A549 (cell line): ENCODE measurements around the gene MCFD2. TPM values are rescaled to one million over a fixed set of nuclear protein-coding genes. Genes with fewer than 3 reads are reported as not detected.

Experiments
- ATAC-seq, 2 experiments: fragments of 200-7000 bp in 1 of 2; fragments of >200 bp in 1 of 2; cut with Nextera tagmentation in 1 of 2; cut with Tn5 transposase in 1 of 2; 3 replicates each; pipeline versions ENCODE4 v1.8.0 to v1.9.1; 2018 to 2020; ENCODE audit warnings: mild to moderate bottlenecking in 1 of 2, moderate library complexity in 1 of 2
- CTCF ChIA-PET: fragments of 300-600 bp; sonication (Branson Sonifier 250); formaldehyde crosslinking; extraction: SDS; loops from one replicate; lab custom pipeline; 2021; ENCODE audit warnings: antibody characterized with exemption, inconsistent platforms; lab: Yijun Ruan, JAX
- POLR2A ChIA-PET: fragments of 350-600 bp; formaldehyde crosslinking; extraction: SDS; loops from one replicate; lab custom pipeline; 2021; ENCODE audit warnings: antibody characterized with exemption, inconsistent platforms; lab: Yijun Ruan, JAX
- DNase-seq, 2 experiments: peaks; one replicate each; pipeline versions ENCODE4 v3.0.0 to v3.0.0-alpha.2; 2011 to 2016; ENCODE audit warnings: low read depth in 1 of 2, low spot score in 1 of 2
- FAIRE-seq: peaks from 2 replicates; lab custom pipeline; 2011; peaks lifted over from hg19 to GRCh38; lab: Jason Lieb, UNC
- H3K27ac ChIP-seq, 2 experiments: fragments of >200 bp; sonication (Bioruptor Twin); formaldehyde crosslinking; 3 replicates each; pipeline ENCODE4 v1.5.1; 2016 to 2017
- H3K4me1 ChIP-seq: fragments of >200 bp; sonication (Bioruptor Twin); formaldehyde crosslinking; 3 replicates; pipeline ENCODE4 v1.6.1; 2016
- H3K4me2 ChIP-seq: fragments of >200 bp; sonication (Bioruptor Twin); formaldehyde crosslinking; 3 replicates; pipeline ENCODE4 v1.6.1; 2016
- H3K4me3 ChIP-seq: fragments of >200 bp; sonication (Bioruptor Twin); formaldehyde crosslinking; 3 replicates; pipeline ENCODE4 v1.5.1; 2016
- H3K9me3 ChIP-seq: fragments of >200 bp; sonication (Bioruptor Twin); formaldehyde crosslinking; 3 replicates; pipeline ENCODE4 v1.6.1; 2016
- BCL3 ChIP-seq: fragments of >200 bp; sonication (Bioruptor Twin); formaldehyde crosslinking; IDR thresholded peaks from 3 replicates; pipeline ENCODE4 v1.6.1; 2016
- CBX2 ChIP-seq: fragments of 200-600 bp; sonication (generic); IDR thresholded peaks from 2 replicates; pipeline ENCODE4 v1.6.1; 2016; ENCODE audit warnings: low read depth, mild to moderate bottlenecking, borderline replicate concordance
- CBX8 ChIP-seq: fragments of 200-600 bp; sonication (generic); IDR thresholded peaks from 2 replicates; pipeline ENCODE4 v1.6.1; 2016
- CEBPB ChIP-seq, 2 experiments: fragments of >200 bp in 1 of 2; sonication (Bioruptor Twin) in 1 of 2; formaldehyde crosslinking in 1 of 2; IDR thresholded peaks; 2 replicates each; pipeline ENCODE4 v1.6.1; 2012 to 2016
- CTCF ChIP-seq: fragments of >200 bp; sonication (Bioruptor Twin); formaldehyde crosslinking; IDR thresholded peaks from 3 replicates; pipeline ENCODE4 v1.5.1; 2016
- E2F6 ChIP-seq: IDR thresholded peaks from 2 replicates; pipeline ENCODE4 v1.6.1; 2012; ENCODE audit warnings: low read depth, borderline replicate concordance
- EHF ChIP-seq: fragments of 250-450 bp; sonication (Bioruptor Pico); IDR thresholded peaks from 2 replicates; pipeline ENCODE4 v1.5.0; 2020; ENCODE audit warnings: mild to moderate bottlenecking
- EP300 ChIP-seq, 2 experiments: fragments of >200 bp; sonication (Bioruptor Twin); formaldehyde crosslinking; IDR thresholded peaks; 2 replicates in 1 of 2; 3 replicates in 1 of 2; pipeline ENCODE4 v1.6.1; 2016 to 2017
- FOSL2 ChIP-seq, 2 experiments: fragments of 450-650 bp in 1 of 2; fragments of >200 bp in 1 of 2; sonication (Bioruptor Twin) in 1 of 2; formaldehyde crosslinking; IDR thresholded peaks; 2 replicates each; pipeline versions ENCODE4 v1.5.0 to v1.6.1; 2016 to 2020; ENCODE audit warnings: mild to moderate bottlenecking in 1 of 2, moderate library complexity in 1 of 2
- FOXS1 ChIP-seq: fragments of 250-450 bp; sonication (Bioruptor Pico); IDR thresholded peaks from 2 replicates; pipeline ENCODE4 v1.5.0; 2020; ENCODE audit warnings: mild to moderate bottlenecking, moderate library complexity
- GATA3 ChIP-seq: IDR thresholded peaks from 2 replicates; pipeline ENCODE4 v1.6.1; 2012; ENCODE audit warnings: borderline replicate concordance
- HEYL ChIP-seq: fragments of 250-450 bp; sonication (Bioruptor Pico); IDR thresholded peaks from 2 replicates; pipeline ENCODE4 v1.8.0; 2021; ENCODE audit warnings: mild to moderate bottlenecking, moderate library complexity
- HMGXB4 ChIP-seq: fragments of 250-450 bp; sonication (Bioruptor Pico); IDR thresholded peaks from 2 replicates; pipeline ENCODE4 v1.5.0; 2021; ENCODE audit warnings: mild to moderate bottlenecking, moderate library complexity, borderline replicate concordance
- HOXA7 ChIP-seq: fragments of 250-450 bp; sonication (Bioruptor Pico); IDR thresholded peaks from 2 replicates; pipeline ENCODE4 v1.5.0; 2020; ENCODE audit warnings: mild to moderate bottlenecking, moderate library complexity
- HOXB13 ChIP-seq: fragments of 250-450 bp; sonication (Bioruptor Pico); IDR thresholded peaks from 2 replicates; pipeline ENCODE4 v1.5.0; 2020; ENCODE audit warnings: low read depth, mild to moderate bottlenecking, moderate library complexity
- HOXB5 ChIP-seq: fragments of 250-450 bp; sonication (Bioruptor Pico); IDR thresholded peaks from 2 replicates; pipeline ENCODE4 v1.5.0; 2020; ENCODE audit warnings: mild to moderate bottlenecking, moderate library complexity
- JUN ChIP-seq, 2 experiments: fragments of >200 bp; sonication (Bioruptor Twin); formaldehyde crosslinking; IDR thresholded peaks; 2 replicates in 1 of 2; 3 replicates in 1 of 2; pipeline ENCODE4 v1.6.1; 2016 to 2017
- JUNB ChIP-seq: fragments of >200 bp; sonication (Bioruptor Twin); formaldehyde crosslinking; IDR thresholded peaks from 2 replicates; pipeline ENCODE4 v1.6.1; 2016
- KDM1A ChIP-seq: fragments of 200-600 bp; sonication (generic); IDR thresholded peaks from 2 replicates; pipeline ENCODE4 v1.6.1; 2016; ENCODE audit warnings: low read depth, mild to moderate bottlenecking
- KDM5A ChIP-seq: fragments of 200-600 bp; sonication (generic); IDR thresholded peaks from 2 replicates; pipeline ENCODE4 v1.6.1; 2016; ENCODE audit warnings: antibody characterized with exemption, mild to moderate bottlenecking
- MYC ChIP-seq: IDR thresholded peaks from 2 replicates; pipeline ENCODE4 v1.6.1; 2012; ENCODE audit warnings: mild to moderate bottlenecking, inconsistent platforms, low read length, improper control_type of control experiment, borderline replicate concordance
- NFE2L2 ChIP-seq: fragments of 150-350 bp; conservative IDR thresholded peaks from 2 replicates; pipeline ENCODE4 v1.6.1; 2014; ENCODE audit warnings: low read length
- POLR2AphosphoS2 ChIP-seq: conservative IDR thresholded peaks from 2 replicates; pipeline ENCODE4 v1.6.1; 2012; ENCODE audit warnings: low read length, improper control_type of control experiment, inconsistent platforms
- RAD21 ChIP-seq, 2 experiments: fragments of >200 bp in 1 of 2; sonication (Bioruptor Twin) in 1 of 2; formaldehyde crosslinking in 1 of 2; IDR thresholded peaks in 1 of 2; conservative IDR thresholded peaks in 1 of 2; 2 replicates in 1 of 2; 3 replicates in 1 of 2; pipeline ENCODE4 v1.6.1; 2012 to 2018; ENCODE audit warnings: inconsistent platforms in 1 of 2
- RARB ChIP-seq: fragments of 250-450 bp; sonication (Bioruptor Pico); IDR thresholded peaks from 2 replicates; pipeline ENCODE4 v1.8.0; 2021; ENCODE audit warnings: mild to moderate bottlenecking, moderate library complexity
- RNF2 ChIP-seq: fragments of 200-600 bp; sonication (generic); IDR thresholded peaks from 2 replicates; pipeline ENCODE4 v1.6.1; 2016; ENCODE audit warnings: low read depth, mild to moderate bottlenecking, antibody characterized with exemption, moderate library complexity, borderline replicate concordance
- SMC3 ChIP-seq: fragments of >200 bp; sonication (Bioruptor Twin); formaldehyde crosslinking; IDR thresholded peaks from 3 replicates; pipeline ENCODE4 v1.6.1; 2018; ENCODE audit warnings: inconsistent platforms
- ZSCAN20 ChIP-seq: fragments of 250-450 bp; sonication (Bioruptor Pico); IDR thresholded peaks from 2 replicates; pipeline ENCODE4 v1.8.0; 2022; ENCODE audit warnings: mild to moderate bottlenecking, moderate library complexity
- WGBS: methylation state at CpG from one replicate; pipeline ENCODE4 v1.1.6; 2017; ENCODE audit errors: missing lambda C conversion rate; 5-methylcytosine and 5-hydroxymethylcytosine counted together
- polyA plus RNA-seq, 4 experiments: library from polyadenylated mRNA; depleted of rRNA in 3 of 4; stranded (reverse); fragments of >200 nt; fragmentation: RNase III in 1 of 4; extraction: RNeasy Plus Mini Kit Qiagen cat#74134 plus additional on column Dnase treatment in 1 of 4; gene quantifications; 2 replicates in 3 of 4; 3 replicates in 1 of 4; pipeline ENCODE4 v1.2.3, GENCODE V29; 2011 to 2017
- TF ChIP-seq, protein P1 (sequence below): IDR thresholded peaks from 2 replicates; pipeline ENCODE4 v1.6.1; 2012
- TF ChIP-seq, protein P2 (sequence below): fragments of 250-450 bp; sonication (Bioruptor Pico); IDR thresholded peaks from 2 replicates; pipeline ENCODE4 v1.5.0; 2020; ENCODE audit warnings: low read depth, mild to moderate bottlenecking, moderate library complexity

The MCFD2 gene
- polyA plus RNA-seq, 2 of the 4 experiments (the other 2 are of a cell fraction): 118 to 210 TPM

- H3K27ac ChIP-seq: peak overlapping the region; percentile 90 to 91
- CTCF ChIA-PET: interaction anchor here (0.7 to 4.2 kb wide), 12 partner anchors 11 to 449 kb away, joined by 3 to 24 read pairs (median 6); no protein-coding TSS in a partner anchor
- WGBS: 2% methylated on average over 5 of the region's 5 CpGs
- H3K4me1 ChIP-seq: peaks cover 63% of the 10 kb centered on the region
- DNase-seq (peak; percentile 95 to 99), ATAC-seq (peak; percentile 92 to 94), FAIRE-seq (peak; percentile 86)
- peak overlapping the region; percentile 57 for H3K4me2 ChIP-seq
- H3K9me3 ChIP-seq: peaks cover 15% of the 10 kb centered on the region
- TF ChIP-seq RNF2: no peak
- peak; percentile 5; the same call in 1 of the 2 replicates for TF ChIP-seq FOXS1 (CRISPR knock-in tag)
- peak; percentile 97 for TF ChIP-seq JUNB
- TF ChIP-seq HEYL (CRISPR knock-in tag): peak; percentile 8; the same call in 1 of the 2 replicates
- TF ChIP-seq CBX8: no peak
- TF ChIP-seq GATA3: peak; percentile 72; the same call in 1 of the 2 replicates
- TF ChIP-seq CBX2: no peak
- peak; percentile 75 for TF ChIP-seq MYC
- TF ChIP-seq SMC3: peak; percentile 53
- TF ChIP-seq HOXB13 (CRISPR knock-in tag): peak; percentile 50; the same call in 1 of the 2 replicates
- peak; percentile 79 to 81; a peak in 3 of 5 replicates for TF ChIP-seq EP300 (IDR thresholded peaks at IDR 0.05)
- peak in 1 of 2 experiments; percentile 64; a peak in 3 of 4 replicates for TF ChIP-seq CEBPB (IDR thresholded peaks at IDR 0.05)
- peak; percentile 86; the same call in 1 of the 2 replicates for TF ChIP-seq E2F6
- no peak for TF ChIP-seq HMGXB4 (CRISPR knock-in tag)
- TF ChIP-seq RAD21 (conservative IDR thresholded peaks at IDR 0.05 in 1 of 2, IDR thresholded peaks at IDR 0.05 in 1 of 2): peak; percentile 19 to 50; a peak in 4 of 5 replicates
- TF ChIP-seq, protein P1, sequence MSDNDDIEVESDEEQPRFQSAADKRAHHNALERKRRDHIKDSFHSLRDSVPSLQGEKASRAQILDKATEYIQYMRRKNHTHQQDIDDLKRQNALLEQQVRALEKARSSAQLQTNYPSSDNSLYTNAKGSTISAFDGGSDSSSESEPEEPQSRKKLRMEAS: peak; percentile 98
- TF ChIP-seq JUN (IDR thresholded peaks at IDR 0.05): peak; percentile 91 to 92
- no peak for TF ChIP-seq NFE2L2
- TF ChIP-seq POLR2AphosphoS2: no peak
- peak; percentile 56; the same call in 1 of the 2 replicates for TF ChIP-seq HOXB5 (CRISPR knock-in tag)
- TF ChIP-seq ZSCAN20: no peak
- no peak for TF ChIP-seq EHF (CRISPR knock-in tag)
- TF ChIP-seq HOXA7 (CRISPR knock-in tag): peak; percentile 73; the same call in 1 of the 2 replicates
- TF ChIP-seq RARB (CRISPR knock-in tag): peak; percentile 61; the same call in 1 of the 2 replicates
- 0 out of 3 replicates have a peak, but pooled peaks have one; percentile 14 for TF ChIP-seq BCL3
- peak; percentile 98 for TF ChIP-seq FOSL2 (IDR thresholded peaks at IDR 0.05)
- TF ChIP-seq FOSL2 (CRISPR knock-in tag; IDR thresholded peaks at IDR 0.05): peak; percentile 100
- 0 out of 2 replicates have a peak, but pooled peaks have one; percentile 28 for TF ChIP-seq KDM1A
- no peak for TF ChIP-seq CTCF
- TF ChIP-seq, protein P2, sequence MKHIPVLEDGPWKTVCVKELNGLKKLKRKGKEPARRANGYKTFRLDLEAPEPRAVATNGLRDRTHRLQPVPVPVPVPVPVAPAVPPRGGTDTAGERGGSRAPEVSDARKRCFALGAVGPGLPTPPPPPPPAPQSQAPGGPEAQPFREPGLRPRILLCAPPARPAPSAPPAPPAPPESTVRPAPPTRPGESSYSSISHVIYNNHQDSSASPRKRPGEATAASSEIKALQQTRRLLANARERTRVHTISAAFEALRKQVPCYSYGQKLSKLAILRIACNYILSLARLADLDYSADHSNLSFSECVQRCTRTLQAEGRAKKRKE (CRISPR knock-in tag): peak; percentile 78; the same call in 1 of the 2 replicates
- TF ChIP-seq KDM5A: no peak
- TF ChIP-seq, all 56 proteins: peak for 20
- POLR2A ChIA-PET: no interaction called here
- no peak overlapping the region for H3K4me3 ChIP-seq
These were observed 42.0 kb downstream of the MCFD2 start for GRCh38 chr2:46873604-46874068.
